GM19467 (cell line): ENCODE measurements around the gene TTC28.
"Not testable (repeated sequence)": the region's sequence is repeated elsewhere in the genome, so short reads cannot be mapped to it uniquely, and the experiment has no call there.

Source experiments
- ATAC-seq: cut with Tn5 transposase; IDR thresholded peaks from one replicate; pipeline ENCODE4 v1.9.1; 2021; ENCODE audit warnings: mild to moderate bottlenecking, moderate library complexity; ENCODE audit not compliant: unreplicated experiment

Gene TTC28

DNA sequence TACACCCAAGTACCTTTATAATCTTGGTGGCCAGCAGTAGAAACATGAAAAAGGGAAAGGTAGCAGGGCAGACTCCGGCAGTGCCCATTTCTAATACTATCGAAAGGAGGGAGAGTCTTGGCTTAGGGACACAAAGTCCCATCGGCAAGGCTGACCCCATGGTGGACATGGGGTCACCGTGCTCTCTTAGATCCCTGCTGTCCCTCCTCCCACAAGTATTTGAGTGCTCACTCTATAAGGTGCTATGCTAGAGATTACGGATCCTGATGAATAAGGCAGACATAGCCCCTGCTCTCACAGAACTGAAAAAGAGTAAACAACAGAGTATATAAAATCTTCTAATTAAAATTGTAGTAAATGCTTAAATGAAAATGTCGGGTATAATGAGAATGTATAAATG, 588.2 kb downstream of the TTC28 start:
- ATAC-seq = no peak

DNA sequence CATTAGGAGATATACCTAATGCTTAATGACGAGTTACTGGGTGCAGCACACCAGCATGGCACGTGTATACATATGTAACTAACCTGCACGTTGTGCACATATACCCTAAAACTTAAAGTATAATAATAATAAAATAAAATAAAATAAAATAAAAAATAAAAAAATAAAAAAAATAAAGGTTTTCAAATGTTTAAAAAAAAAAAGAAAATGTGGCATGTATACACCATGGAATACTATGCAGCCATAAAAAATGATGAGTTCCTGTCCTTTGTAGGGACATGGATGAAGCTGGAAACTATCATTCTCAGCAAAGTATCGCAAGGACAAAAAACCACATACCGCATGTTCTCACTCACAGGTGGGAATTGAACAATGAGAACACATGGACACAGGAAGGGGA, 590.1 kb downstream of the TTC28 start:
- not testable (repeated sequence) for ATAC-seq

DNA sequence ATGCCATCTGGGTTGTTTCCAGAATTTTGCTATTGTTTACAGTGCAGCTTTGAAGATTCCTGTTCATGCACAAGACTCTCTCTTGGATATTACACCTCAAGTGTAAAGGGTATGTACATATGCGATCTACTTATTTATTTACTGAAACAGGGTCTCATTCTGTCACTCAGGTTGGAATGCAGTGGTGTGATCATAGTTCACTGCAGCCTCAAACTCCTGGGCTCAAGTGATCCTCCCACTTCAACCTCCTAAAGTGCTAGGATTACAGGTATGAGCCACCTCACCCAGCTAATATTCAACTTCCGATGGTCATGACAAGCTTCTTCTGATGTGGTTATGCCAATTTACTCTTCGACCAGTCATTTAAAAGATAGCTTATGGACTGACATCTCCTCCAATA, 602.5 kb downstream of the TTC28 start:
- ATAC-seq = no peak

DNA sequence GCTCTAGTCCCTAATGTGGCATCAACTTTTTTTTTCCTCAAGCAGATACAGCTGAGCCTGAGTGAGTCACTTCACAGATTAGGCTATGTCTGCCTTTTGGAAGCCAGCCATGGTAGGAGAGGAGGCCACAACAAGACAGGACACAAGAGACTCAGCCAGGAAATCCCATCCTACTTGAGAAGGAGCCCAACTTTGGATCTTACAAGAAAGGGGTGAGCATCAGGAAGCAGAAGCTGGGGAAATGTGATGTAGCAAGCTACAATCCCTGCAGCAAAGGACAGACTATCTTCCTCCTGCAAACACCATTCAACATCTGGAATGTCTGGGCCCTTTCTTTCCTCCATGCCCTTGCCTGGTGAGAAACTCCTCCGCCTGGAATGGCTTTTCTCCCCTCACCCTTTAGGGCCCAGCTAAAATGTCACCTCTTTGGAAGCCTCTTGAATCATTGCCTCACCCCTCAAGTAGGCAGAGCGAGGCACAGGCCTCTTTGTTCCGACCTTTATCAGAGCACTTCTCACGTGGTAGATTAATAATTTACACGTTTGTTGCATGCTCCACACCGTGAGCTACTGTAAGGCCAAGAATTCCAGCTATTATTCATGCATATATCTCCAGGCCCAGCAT, 604.2 kb downstream of the TTC28 start:
- no peak for ATAC-seq

DNA sequence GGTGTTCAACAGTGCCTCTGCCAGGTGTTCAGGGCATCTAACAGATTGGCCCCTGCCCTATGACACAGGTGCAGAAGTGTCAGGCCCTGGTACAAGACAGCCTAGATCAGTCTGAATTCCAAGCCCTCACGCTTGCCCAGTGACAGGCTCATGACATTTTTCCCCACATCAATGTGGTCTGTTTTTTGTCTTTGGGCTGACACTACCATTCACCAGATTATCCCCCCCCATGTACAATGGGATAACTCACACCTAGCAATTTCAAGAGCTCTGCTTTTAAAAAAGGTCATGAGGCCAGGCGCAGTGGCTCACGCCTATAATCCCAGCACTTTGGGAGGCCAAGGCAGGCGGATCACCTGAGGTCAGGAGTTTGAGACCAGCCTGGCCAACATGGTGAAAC, 605.1 kb downstream of the TTC28 start:
- ATAC-seq = no peak

DNA sequence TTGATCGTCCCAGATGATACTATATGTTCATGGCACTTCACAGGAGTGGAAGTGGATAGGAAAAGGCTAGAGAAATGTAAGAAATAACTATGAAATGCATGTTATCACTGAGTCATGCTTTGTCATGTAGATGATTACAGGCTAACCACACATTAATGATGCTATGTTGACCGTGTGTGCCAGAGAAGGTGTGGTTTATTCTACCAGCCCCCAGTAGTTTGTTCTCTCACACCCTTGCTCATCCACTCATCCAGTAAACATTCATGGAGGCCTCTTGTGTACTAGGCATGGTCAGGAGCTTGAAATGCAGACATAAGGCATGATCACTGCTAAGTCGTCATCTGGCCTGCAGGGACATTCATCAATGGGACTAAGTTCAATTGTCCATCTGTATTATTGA, 607.6 kb downstream of the TTC28 start:
- ATAC-seq = no peak

DNA sequence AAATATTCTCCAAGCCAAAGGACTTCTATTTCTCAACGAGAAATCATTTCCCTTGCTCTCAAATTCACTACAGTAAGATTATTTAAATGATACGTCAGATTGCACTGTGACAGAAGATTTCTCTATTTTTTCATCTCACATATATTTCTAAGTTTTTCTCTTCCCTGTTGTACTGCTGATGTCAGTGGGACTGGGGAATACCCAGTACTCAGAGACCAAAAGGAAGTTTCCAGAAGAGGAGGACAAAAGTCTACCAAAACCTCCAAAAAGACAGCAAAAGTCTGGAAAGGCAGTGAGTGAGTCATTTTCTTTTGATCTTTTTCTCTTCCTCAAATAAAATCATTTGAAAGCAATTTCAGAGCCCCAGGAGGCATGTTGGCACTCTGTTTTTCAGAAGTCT, 610.8 kb downstream of the TTC28 start:
- no peak for ATAC-seq

DNA sequence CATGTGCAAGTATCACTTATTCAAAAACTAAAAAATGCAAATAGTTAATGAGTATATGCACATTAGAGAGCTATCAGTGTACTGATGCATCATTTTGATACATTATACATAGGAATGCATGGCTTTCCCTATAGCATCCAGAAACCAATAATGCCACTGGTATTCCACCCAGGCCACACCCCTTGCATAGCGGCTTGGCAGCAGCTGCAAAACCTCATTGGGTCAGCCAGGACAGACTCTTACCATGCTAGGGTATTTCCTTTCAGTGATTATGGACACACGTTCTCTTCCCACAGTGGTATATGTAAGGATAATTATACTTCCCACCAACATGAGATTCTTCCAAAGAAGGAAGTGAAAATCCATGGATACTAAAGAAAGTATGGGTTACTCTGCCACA, 614.7 kb downstream of the TTC28 start:
- ATAC-seq = no peak

DNA sequence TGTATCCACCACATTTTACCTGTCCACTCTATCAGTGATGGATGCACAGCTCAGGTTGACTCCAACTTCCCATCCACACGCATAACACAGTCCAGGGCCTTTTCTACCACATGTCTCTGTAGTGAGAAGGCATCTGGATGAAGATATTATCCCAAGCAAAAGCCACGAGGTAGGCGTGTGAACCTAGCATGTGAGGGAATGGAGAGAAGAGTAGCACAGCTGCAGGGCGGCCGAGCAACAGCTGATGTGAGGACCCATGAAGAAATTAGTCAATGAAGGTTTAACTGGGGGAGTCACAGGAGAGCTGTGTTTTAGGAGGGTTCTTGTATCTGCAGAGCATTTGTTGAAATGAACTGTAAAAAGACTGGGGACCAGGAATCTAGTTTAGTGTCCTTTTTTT, 616.0 kb downstream of the TTC28 start:
- ATAC-seq = no peak

DNA sequence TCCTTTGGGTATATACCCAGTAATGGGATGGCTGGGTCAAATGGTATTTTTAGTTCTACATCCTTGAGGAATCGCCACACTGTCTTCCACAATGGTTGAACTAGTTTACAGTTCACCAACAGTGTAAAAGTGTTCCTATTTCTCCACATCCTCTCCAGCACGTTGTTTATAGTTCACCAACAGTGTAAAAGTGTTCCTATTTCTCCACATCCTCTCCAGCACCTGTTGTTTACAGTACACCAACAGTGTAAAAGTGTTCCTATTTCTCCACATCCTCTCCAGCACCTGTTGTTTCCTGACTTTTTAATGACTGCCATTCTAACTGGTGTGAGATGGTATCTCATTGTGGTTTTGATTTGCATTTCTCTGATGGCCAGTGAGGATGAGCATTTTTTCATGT, 619.0 kb downstream of the TTC28 start:
- ATAC-seq = not testable (repeated sequence)

DNA sequence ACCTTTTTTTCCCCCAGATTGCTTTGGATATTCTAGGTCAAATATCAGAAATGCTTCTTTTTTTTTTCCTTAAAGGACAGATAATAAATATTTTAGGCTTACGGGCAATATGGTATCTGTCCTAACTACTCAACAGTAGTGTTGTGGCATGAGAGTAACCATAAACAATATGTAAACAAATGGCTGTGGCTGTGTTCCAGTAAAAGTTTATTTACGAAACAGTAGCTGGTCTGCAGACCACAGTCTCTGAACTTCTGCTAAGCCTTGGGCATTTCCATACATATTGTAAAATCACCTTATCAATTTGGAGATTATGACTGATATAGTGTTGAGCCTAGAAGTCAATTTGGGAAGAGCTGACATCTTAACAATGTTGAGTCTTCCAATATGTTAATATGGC, 621.6 kb downstream of the TTC28 start:
- ATAC-seq = no peak

DNA sequence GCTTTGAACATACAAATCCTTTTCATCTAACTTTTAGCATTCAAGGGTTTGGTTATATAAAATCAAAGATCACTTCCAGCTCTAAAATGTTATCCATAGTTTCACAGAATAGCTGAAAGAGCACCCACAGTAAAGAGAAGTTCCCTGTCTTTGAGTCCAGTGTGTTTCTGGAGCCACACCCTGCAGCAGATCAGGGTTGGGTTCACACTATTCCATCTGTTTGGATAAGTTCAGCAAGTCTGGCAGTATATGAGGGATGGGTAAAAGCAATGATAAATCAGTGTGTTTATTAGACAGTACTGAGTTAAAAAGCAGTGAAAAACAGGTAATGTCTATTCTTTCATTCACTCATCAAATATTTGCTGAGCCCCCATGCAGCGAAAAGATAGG, 624.8 kb downstream of the TTC28 start:
- no peak for ATAC-seq

DNA sequence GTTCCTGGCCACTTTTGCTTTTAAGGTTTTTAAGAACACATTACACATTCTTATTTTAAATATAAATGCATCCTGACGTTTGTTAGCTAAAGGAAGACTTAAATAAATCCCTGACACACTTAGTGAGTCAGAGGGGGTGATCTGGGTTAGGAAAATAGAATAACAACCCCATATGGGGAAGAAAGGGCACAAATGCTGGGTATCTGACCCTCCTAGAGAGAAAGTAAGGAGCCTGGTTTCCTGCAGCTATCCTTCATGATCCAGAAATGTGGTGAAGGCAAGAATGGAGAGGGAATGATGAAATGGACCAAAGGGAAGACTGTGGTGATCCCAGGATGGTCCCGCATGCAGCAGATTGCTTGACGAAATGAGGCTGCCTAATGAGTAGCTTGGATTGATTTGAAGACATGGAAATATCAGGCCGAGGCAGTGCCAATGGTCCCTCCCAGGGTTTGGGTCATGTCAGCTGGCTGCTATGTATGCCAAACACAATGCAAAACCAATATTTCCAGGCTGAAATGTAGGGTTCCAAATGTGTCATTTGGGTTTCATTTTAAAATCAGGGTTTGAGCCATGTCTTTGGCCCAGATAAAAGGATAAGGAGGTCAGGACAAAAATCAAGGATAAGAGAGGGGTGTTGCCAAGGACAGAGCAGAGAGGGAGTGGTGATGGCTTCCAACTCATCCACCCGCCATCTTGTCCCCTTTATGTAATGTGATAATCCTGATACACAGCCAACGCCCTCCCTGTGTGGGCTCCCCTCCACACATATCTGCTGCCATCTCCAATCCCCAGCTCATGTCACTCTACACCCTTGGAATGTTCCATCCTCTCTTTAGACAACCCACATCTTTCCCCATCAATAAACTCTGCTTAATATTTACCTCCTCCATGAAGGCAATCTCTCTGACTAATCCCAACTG, 625.5 kb downstream of the TTC28 start:
- no peak for ATAC-seq

DNA sequence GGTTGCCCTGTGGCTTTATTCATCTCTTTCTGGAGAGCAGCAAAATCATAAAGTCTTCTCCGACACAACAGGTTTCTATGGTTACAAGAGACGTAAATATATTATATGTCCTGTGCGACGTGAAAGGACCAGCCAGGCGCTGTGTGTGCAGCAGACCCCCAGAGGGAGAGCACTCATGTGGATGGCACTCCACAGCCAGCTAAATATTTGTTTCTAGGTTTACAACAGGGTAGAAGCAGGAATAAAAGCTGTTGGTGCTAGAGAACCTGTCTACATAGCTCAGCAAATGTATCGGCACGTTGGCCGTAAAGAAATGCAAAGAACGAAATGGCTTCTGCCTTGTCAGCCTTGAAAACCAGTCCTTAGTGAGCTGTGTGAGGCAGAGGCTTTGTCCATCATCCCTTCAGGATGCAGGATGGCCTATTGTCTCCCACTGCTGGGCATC, 626.8 kb downstream of the TTC28 start:
- no peak for ATAC-seq

DNA sequence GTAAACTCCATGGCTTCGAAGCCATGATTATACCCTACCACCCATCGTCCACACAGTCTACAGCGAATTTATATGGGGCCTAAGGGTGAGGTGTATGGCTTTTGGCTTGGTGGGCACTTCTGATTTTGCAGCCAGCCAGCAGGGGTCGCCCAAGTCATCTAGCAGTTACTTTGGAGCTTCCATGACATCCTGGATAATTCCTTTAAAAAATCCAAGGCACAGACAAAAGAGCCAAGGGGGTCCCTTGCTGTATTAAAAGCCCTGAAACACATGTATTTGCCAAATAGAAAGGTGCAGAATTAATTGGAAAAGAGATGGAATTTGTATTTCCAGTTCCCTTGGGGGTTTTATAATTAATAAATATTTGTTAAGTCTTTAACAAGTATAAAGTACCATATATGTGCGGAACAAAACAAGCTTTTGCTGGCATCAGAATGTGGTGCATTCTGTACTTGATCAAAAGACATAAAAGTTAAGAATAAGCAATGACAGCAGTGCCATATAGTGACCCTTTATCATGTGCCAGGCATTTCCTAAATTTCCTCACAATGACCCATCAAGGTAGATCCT, 627.8 kb downstream of the TTC28 start:
- ATAC-seq = no peak

DNA sequence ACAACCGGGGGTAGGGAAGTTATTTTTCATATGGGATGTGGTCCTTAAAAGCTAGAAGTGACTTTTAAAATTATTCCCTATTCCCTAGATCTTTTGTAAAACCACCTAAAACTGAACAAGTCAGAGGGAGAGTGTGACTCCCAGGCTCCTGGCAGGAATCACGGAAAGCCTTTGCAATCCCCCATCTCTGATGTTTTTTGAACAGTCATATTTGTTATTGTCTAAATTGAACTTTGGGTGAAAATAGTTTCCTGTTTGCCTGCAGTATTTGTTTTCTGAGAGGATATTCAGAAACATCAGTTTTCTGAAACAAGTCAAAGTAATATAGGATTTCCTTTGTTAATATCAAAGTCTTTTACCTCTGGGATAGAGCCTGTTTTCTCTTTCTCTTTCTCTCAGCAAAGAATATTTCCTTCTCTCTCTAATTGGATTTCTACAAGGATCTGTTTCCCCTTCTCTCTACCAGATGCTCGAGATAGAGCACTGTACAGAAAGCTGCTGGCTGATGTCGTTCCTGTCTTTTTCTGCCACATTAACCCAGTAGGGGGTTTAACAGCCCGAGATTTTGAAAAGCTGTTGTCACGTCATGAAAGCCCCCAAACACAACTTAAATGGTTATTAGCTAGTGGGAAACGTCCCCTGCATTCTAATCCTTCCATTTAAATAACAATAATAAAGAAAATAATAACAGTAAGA, 628.4 kb downstream of the TTC28 start:
- no peak for ATAC-seq

DNA sequence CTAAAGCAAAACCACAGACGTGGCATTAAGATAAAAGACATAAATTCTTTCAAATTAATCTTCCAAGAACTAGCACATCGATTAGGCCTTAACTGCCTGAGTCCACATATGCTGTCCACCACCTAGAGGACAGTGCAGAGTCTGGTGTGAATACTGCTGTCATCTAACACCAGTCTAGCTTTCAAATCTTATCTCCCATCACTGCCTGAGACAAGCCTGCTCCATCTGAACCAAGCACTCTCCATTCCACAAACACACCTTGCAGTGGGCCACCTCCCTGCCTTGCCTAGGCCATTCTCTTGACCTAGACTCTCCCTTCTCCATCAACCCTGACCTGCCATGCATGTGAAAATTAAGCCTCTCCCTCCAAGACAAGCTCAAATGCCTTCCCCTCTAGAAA, 631.1 kb downstream of the TTC28 start:
- no peak for ATAC-seq

DNA sequence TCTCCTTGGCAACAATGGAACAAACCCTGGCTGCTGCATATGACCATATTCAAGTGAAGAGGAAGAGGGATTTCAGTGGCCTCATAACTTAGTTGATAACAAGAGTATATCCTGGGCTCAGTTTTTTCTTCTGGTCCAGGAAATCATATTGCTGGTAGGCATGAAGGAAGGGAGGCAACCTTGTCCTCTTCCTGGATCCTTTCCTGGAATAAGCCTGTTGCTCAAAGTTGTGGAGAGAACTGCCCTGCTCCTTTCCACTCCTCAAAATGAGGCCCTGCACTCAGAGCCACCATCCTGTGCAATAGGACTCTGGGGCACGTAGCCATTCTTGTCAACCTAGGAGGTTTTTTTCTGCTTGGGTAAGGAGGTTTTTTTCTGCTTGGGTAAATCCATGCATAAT, 631.9 kb downstream of the TTC28 start:
- no peak for ATAC-seq

DNA sequence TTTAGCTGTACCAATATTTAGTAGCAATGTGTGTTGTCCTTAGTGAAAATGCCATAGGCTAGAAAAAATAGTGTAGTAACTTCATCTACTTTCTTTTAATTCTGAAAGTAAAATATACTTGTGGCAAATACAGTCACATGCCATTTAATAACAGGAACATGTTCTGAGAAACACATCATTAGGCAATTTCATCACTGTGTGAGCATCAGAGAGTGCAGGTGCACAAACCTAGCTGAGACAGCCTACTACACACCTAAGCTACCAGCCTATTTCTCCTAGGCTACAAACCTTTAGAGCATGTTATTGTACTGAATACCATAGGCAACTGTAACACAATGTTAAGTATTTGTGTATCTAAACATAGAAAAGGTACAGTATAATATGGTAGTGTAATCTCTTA, 633.5 kb downstream of the TTC28 start:
- no peak for ATAC-seq

DNA sequence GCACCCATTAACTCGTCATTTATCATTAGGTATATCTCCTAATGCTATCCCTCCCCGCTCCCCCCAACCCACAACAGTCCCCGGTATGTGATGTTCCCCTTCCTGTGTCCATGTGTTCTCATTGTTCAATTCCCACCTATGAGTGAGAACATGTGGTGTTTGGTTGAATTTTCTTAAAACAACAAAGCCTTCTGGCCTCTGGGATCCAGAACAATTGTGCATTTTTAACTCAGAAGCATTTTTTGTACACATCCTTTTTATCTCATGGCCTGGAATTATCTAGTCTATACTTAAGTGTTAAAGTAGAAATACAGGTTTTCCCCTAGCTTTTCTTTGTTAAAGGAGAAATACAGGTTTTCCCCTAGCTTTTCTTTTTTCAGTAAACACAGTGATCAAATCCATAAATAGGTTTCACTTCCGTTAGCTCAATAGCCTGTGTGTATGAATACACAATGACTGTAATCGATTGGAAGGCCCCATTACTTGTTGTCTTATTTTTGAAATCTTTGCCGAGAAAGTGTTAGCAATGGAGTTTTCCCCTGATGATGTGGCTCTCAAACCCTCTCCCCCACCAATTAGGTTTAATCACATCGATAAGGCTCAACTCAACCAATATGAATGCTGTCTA, 635.0 kb downstream of the TTC28 start:
- ATAC-seq = no peak

DNA sequence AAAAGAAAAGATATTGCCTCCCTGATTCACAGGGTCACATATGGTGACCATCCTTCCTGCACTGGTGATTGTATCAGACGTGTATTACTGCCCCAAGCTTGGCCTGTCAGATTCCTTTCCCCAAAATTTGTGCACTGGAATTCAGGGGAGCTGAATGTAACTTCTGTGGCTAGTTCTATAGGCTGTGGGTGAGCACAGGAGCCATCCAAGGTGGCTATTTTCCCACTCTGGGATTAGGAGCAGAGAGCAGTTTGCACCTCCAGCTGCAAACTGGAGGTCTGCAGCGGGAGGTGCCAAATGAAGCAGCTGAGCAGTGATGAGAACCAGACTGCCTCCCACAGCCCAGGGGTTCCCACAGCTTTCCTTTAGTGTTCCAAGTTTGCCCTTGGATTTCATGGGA, 636.4 kb downstream of the TTC28 start:
- no peak for ATAC-seq
